Neural progenitor cell (in vitro differentiated cells): Measurements from ENCODE around the gene SHTN1.

Source experiments
- EZH2 ChIP-seq: fragments of 200-600 bp; sonication (generic); IDR thresholded peaks from 2 replicates; pipeline ENCODE4 v1.6.1; 2017; ENCODE audit warnings: antibody characterized with exemption, mild to moderate bottlenecking, moderate library complexity
- TF ChIP-seq, protein P1 (sequence below): fragments of 200-600 bp; sonication (generic); IDR thresholded peaks from 2 replicates; pipeline ENCODE4 v1.5.1; 2017; ENCODE audit warnings: antibody characterized with exemption, mild to moderate bottlenecking

DNA sequence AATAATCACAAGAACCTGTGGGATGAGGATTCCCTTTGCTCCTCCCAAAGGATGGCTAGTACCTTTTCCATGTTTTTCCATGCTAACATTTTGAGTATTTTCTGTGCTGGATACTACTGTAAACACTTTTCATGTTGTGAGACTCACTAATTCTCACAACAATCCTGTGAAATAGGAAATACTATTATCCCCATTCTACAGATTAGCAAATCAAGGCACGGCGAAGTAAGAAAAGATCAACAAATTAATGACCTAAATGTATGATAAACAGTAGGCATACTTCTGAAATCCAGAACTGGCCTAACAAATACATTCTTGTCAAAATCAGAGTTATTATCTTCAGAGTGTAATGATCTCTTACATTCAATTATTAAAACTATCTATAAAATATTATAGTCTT, 86.4 kb downstream of the SHTN1 start:
- no peak for TF ChIP-seq EZH2
- TF ChIP-seq, protein P1, sequence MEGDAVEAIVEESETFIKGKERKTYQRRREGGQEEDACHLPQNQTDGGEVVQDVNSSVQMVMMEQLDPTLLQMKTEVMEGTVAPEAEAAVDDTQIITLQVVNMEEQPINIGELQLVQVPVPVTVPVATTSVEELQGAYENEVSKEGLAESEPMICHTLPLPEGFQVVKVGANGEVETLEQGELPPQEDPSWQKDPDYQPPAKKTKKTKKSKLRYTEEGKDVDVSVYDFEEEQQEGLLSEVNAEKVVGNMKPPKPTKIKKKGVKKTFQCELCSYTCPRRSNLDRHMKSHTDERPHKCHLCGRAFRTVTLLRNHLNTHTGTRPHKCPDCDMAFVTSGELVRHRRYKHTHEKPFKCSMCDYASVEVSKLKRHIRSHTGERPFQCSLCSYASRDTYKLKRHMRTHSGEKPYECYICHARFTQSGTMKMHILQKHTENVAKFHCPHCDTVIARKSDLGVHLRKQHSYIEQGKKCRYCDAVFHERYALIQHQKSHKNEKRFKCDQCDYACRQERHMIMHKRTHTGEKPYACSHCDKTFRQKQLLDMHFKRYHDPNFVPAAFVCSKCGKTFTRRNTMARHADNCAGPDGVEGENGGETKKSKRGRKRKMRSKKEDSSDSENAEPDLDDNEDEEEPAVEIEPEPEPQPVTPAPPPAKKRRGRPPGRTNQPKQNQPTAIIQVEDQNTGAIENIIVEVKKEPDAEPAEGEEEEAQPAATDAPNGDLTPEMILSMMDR = no peak
